Measurements from ENCODE around the gene EYS.

GRCh38 chr6:64589961-64590360 is 1117.1 kb downstream of the EYS start:
- no peak for TF ChIP-seq POLR2A (IDR thresholded peaks at IDR 0.05; ENCODE audit: borderline replicate concordance, extremely low read depth, insufficient read depth, insufficient read length)
- TF ChIP-seq REST (IDR thresholded peaks at IDR 0.05; ENCODE audit: low read depth), result no peak
- TF ChIP-seq CTCF (IDR thresholded peaks at IDR 0.05 in 2 of 3, conservative IDR thresholded peaks at IDR 0.05 in 1 of 3; ENCODE audit: borderline replicate concordance in 1 of 3, insufficient read depth in 1 of 3, low read depth in 2 of 3, low read length in 2 of 3), result no peak
- TF ChIP-seq ZNF274 (IDR thresholded peaks at IDR 0.05; ENCODE audit: low read depth, low read length), result no peak
- no peak for TF ChIP-seq RAD21 (IDR thresholded peaks at IDR 0.05; ENCODE audit: low read depth)
